IgD-negative memory B cell (primary cell): Measurements from ENCODE around the gene TPRN. TPM values are rescaled to one million over a fixed set of nuclear protein-coding genes. Genes with fewer than 3 reads are reported as not detected.

Experiments
- H3K27ac Mint-ChIP-seq, 3 donors: one replicate each; pipeline ENCODE4 v1.8.0; 2020 to 2022; ENCODE audit warnings: mild to moderate bottlenecking in 3 of 3, mixed read lengths in 3 of 3, moderate library complexity in 1 of 3
- H3K27me3 Mint-ChIP-seq: one replicate; pipeline ENCODE4 v1.8.0; 2021; ENCODE audit warnings: mixed read lengths
- H3K36me3 Mint-ChIP-seq: one replicate; pipeline ENCODE4 v1.8.0; 2020; ENCODE audit warnings: mild to moderate bottlenecking, mixed read lengths
- H3K4me1 Mint-ChIP-seq, 3 donors: one replicate each; pipeline ENCODE4 v1.8.0; 2020 to 2022; ENCODE audit warnings: mixed read lengths in 3 of 3, mild to moderate bottlenecking in 1 of 3
- H3K4me3 Mint-ChIP-seq, 4 donors: one replicate each; pipeline ENCODE4 v1.8.0; 2020 to 2022; ENCODE audit warnings: mild to moderate bottlenecking in 4 of 4, mixed read lengths in 4 of 4, moderate library complexity in 3 of 4
- H3K9me3 Mint-ChIP-seq, 3 donors: one replicate each; pipeline ENCODE4 v1.8.0; 2020 to 2021; ENCODE audit warnings: mixed read lengths in 3 of 3, mild to moderate bottlenecking in 1 of 3
- polyA plus RNA-seq: library from polyadenylated mRNA; unstranded; fragments of 300-500 nt; fragmentation: Illumina TruSeq; gene quantifications from one replicate; pipeline ENCODE4 v1.2.3, GENCODE V29; 2021

The TPRN gene
- polyA plus RNA-seq, 1 donor from 2014 or later = 0.66 TPM

- Mint-ChIP-seq H3K36me3 (peaks cover under 1% of the 10 kb centered on the region), H3K4me3 (no peak overlapping the region), H3K27me3 (peaks cover 18% of the 10 kb centered on the region), H3K9me3 (no peaks in the 10 kb centered on the region), H3K4me1 (peaks cover 0 to 3% (median under 1%) of the 10 kb centered on the region in 3 donors), H3K27ac (no peak overlapping the region)
Observed at GRCh38 chr9:137152844-137153405, 47.6 kb downstream of the TPRN start.

GRCh38 chr9:137150617-137151457, 49.7 kb downstream of the TPRN start:
- H3K27ac Mint-ChIP-seq = peak overlapping the region in 1 of 3 donors; percentile 96
- H3K36me3 Mint-ChIP-seq = no peaks in the 10 kb centered on the region
- no peaks in the 10 kb centered on the region for H3K9me3 Mint-ChIP-seq
- H3K4me1 Mint-ChIP-seq = no peaks in the 10 kb centered on the region
- H3K27me3 Mint-ChIP-seq = peaks cover 10% of the 10 kb centered on the region
- peak overlapping the region in 2 of 4 donors; percentile 14 to 65 for H3K4me3 Mint-ChIP-seq

- Mint-ChIP-seq H3K36me3 (no peaks in the 10 kb centered on the region), H3K4me1 (no peaks in the 10 kb centered on the region), H3K27ac (peak overlapping the region in 1 of 3 donors; percentile 46), H3K27me3 (peaks cover 7% of the 10 kb centered on the region), H3K4me3 (no peak overlapping the region), H3K9me3 (no peaks in the 10 kb centered on the region)
Observed at GRCh38 chr9:137149942-137150616, 50.5 kb downstream of the TPRN start.

- H3K27me3 Mint-ChIP-seq = peaks cover 7% of the 10 kb centered on the region
- no peak overlapping the region for H3K4me3 Mint-ChIP-seq
- H3K9me3 Mint-ChIP-seq = no peaks in the 10 kb centered on the region
- H3K36me3 Mint-ChIP-seq = no peaks in the 10 kb centered on the region
- H3K4me1 Mint-ChIP-seq = no peaks in the 10 kb centered on the region
- H3K27ac Mint-ChIP-seq = peak overlapping the region in 1 of 3 donors; percentile 35
Observed at GRCh38 chr9:137149363-137149762, 51.2 kb downstream of the TPRN start.

- Mint-ChIP-seq H3K9me3 (no peaks in the 10 kb centered on the region), H3K4me1 (no peaks in the 10 kb centered on the region), H3K4me3 (no peak overlapping the region), H3K27ac (no peak overlapping the region), H3K36me3 (no peaks in the 10 kb centered on the region), H3K27me3 (peaks cover 7% of the 10 kb centered on the region)
Observed at GRCh38 chr9:137148661-137149060, 51.9 kb downstream of the TPRN start.

GRCh38 chr9:137148242-137148641, 52.3 kb downstream of the TPRN start:
- Mint-ChIP-seq H3K4me1 (no peaks in the 10 kb centered on the region), H3K4me3 (no peak overlapping the region), H3K27me3 (peaks cover 11% of the 10 kb centered on the region), H3K36me3 (no peaks in the 10 kb centered on the region), H3K27ac (no peak overlapping the region), H3K9me3 (no peaks in the 10 kb centered on the region)

- Mint-ChIP-seq H3K4me3 (no peak overlapping the region), H3K9me3 (no peaks in the 10 kb centered on the region), H3K27me3 (peaks cover 12% of the 10 kb centered on the region), H3K27ac (no peak overlapping the region), H3K36me3 (no peaks in the 10 kb centered on the region), H3K4me1 (no peaks in the 10 kb centered on the region)
Observed at GRCh38 chr9:137147793-137148160, 52.8 kb downstream of the TPRN start.

GRCh38 chr9:137147091-137147792, 53.3 kb downstream of the TPRN start:
- no peaks in the 10 kb centered on the region for H3K36me3 Mint-ChIP-seq
- H3K4me1 Mint-ChIP-seq = no peaks in the 10 kb centered on the region
- H3K27ac Mint-ChIP-seq = peak overlapping the region in 1 of 3 donors; percentile 31
- H3K27me3 Mint-ChIP-seq = peaks cover 14% of the 10 kb centered on the region
- no peaks in the 10 kb centered on the region for H3K9me3 Mint-ChIP-seq
- H3K4me3 Mint-ChIP-seq = no peak overlapping the region

- no peaks in the 10 kb centered on the region for H3K36me3 Mint-ChIP-seq
- H3K9me3 Mint-ChIP-seq = no peaks in the 10 kb centered on the region
- H3K4me1 Mint-ChIP-seq = no peaks in the 10 kb centered on the region
- H3K4me3 Mint-ChIP-seq = no peak overlapping the region
- H3K27ac Mint-ChIP-seq = no peak overlapping the region
- peaks cover 16% of the 10 kb centered on the region for H3K27me3 Mint-ChIP-seq
Observed at GRCh38 chr9:137146527-137146918, 54.0 kb downstream of the TPRN start.

- Mint-ChIP-seq H3K4me1 (no peaks in the 10 kb centered on the region), H3K4me3 (no peak overlapping the region), H3K27me3 (peaks cover 18% of the 10 kb centered on the region), H3K27ac (no peak overlapping the region), H3K36me3 (no peaks in the 10 kb centered on the region), H3K9me3 (no peaks in the 10 kb centered on the region)
Observed at GRCh38 chr9:137145731-137146526, 54.6 kb downstream of the TPRN start.

GRCh38 chr9:137143459-137143858, 57.1 kb downstream of the TPRN start:
- peaks cover 28% of the 10 kb centered on the region for H3K27me3 Mint-ChIP-seq
- no peak overlapping the region for H3K27ac Mint-ChIP-seq
- no peaks in the 10 kb centered on the region for H3K36me3 Mint-ChIP-seq
- H3K4me3 Mint-ChIP-seq = no peak overlapping the region
- peaks cover 0 to 2% (median 2%) of the 10 kb centered on the region in 3 donors for H3K9me3 Mint-ChIP-seq
- H3K4me1 Mint-ChIP-seq = peaks cover 0 to 1% (median 0%) of the 10 kb centered on the region in 3 donors

GRCh38 chr9:137141976-137142936, 58.3 kb downstream of the TPRN start:
- Mint-ChIP-seq H3K9me3 (peaks cover 0 to 2% (median 2%) of the 10 kb centered on the region in 3 donors), H3K27ac (peak overlapping the region in 1 of 3 donors; percentile 0), H3K4me3 (no peak overlapping the region), H3K27me3 (peaks cover 27% of the 10 kb centered on the region), H3K4me1 (peaks cover 0 to 1% (median 0%) of the 10 kb centered on the region in 3 donors), H3K36me3 (no peaks in the 10 kb centered on the region)
